DND-41 (cell line): Measurements from ENCODE around the gene C9orf153.

Source experiments
- ATAC-seq: fragments of 200-7000 bp; cut with Tn5 transposase; 3 replicates; pipeline ENCODE4 v1.9.1; 2021; ENCODE audit warnings: low read depth; ENCODE audit not compliant: insufficient read depth
- DNase-seq: peaks from one replicate; pipeline ENCODE4 v3.0.0-alpha.2; 2020
- H2AFZ ChIP-seq: 2 replicates; pipeline ENCODE4 v1.6.0; 2012; ENCODE audit warnings: low read depth, low read length
- H3K27ac ChIP-seq: 2 replicates; pipeline ENCODE4 v1.5.1; 2012; ENCODE audit warnings: low read length, inconsistent platforms
- H3K27me3 ChIP-seq: fragments of 200-600 bp; sonication (generic); 2 replicates; pipeline ENCODE4 v1.6.0; 2012; ENCODE audit warnings: low read length, mild to moderate bottlenecking, inconsistent platforms; ENCODE audit not compliant: insufficient read depth, poor library complexity
- H3K36me3 ChIP-seq: 2 replicates; pipeline ENCODE4 v1.5.1; 2012; ENCODE audit warnings: low read length, inconsistent platforms; ENCODE audit not compliant: insufficient read depth
- H3K4me1 ChIP-seq: 2 replicates; pipeline ENCODE4 v1.5.1; 2012; ENCODE audit warnings: mild to moderate bottlenecking, low read length; ENCODE audit not compliant: insufficient read depth
- H3K4me2 ChIP-seq: 2 replicates; pipeline ENCODE4 v1.6.0; 2012; ENCODE audit warnings: mild to moderate bottlenecking, moderate library complexity, low read length, inconsistent platforms; ENCODE audit not compliant: insufficient read depth
- H3K4me3 ChIP-seq, 2 experiments: fragments of 200-600 bp in 1 of 2; shearing (Covaris generic) in 1 of 2; 2 replicates each; pipeline ENCODE4 v1.5.1; 2012 to 2016; ENCODE audit warnings: inconsistent platforms in 2 of 2, low read length in 2 of 2, mild to moderate bottlenecking in 2 of 2, low read depth in 1 of 2, moderate library complexity in 1 of 2
- H3K79me2 ChIP-seq: 2 replicates; pipeline ENCODE4 v1.6.0; 2012; ENCODE audit warnings: low read length, inconsistent platforms; ENCODE audit not compliant: insufficient read depth
- H3K9ac ChIP-seq: 2 replicates; pipeline ENCODE4 v1.6.0; 2012; ENCODE audit warnings: low read depth, mild to moderate bottlenecking, inconsistent platforms, low read length, moderate library complexity
- H3K9me3 ChIP-seq: 2 replicates; pipeline ENCODE4 v1.5.1; 2012; ENCODE audit warnings: low read length, moderate library complexity, mild to moderate bottlenecking, inconsistent platforms; ENCODE audit not compliant: insufficient read depth, severe bottlenecking
- H4K20me1 ChIP-seq: 2 replicates; pipeline ENCODE4 v1.6.0; 2012; ENCODE audit warnings: low read length; ENCODE audit not compliant: insufficient read depth
- EZH2 ChIP-seq: IDR thresholded peaks from 3 replicates; pipeline ENCODE4 v1.6.1; 2012; ENCODE audit warnings: borderline replicate concordance, low read depth, mild to moderate bottlenecking, moderate library complexity, low read length, inconsistent platforms; ENCODE audit not compliant: severe bottlenecking
- TF ChIP-seq, protein P1 (sequence below): IDR thresholded peaks from 2 replicates; pipeline ENCODE4 v1.5.1; 2012; ENCODE audit warnings: borderline replicate concordance, low read length, moderate library complexity, mild to moderate bottlenecking; ENCODE audit not compliant: poor library complexity, severe bottlenecking; ENCODE audit errors: extremely low read depth

Gene C9orf153

DNA sequence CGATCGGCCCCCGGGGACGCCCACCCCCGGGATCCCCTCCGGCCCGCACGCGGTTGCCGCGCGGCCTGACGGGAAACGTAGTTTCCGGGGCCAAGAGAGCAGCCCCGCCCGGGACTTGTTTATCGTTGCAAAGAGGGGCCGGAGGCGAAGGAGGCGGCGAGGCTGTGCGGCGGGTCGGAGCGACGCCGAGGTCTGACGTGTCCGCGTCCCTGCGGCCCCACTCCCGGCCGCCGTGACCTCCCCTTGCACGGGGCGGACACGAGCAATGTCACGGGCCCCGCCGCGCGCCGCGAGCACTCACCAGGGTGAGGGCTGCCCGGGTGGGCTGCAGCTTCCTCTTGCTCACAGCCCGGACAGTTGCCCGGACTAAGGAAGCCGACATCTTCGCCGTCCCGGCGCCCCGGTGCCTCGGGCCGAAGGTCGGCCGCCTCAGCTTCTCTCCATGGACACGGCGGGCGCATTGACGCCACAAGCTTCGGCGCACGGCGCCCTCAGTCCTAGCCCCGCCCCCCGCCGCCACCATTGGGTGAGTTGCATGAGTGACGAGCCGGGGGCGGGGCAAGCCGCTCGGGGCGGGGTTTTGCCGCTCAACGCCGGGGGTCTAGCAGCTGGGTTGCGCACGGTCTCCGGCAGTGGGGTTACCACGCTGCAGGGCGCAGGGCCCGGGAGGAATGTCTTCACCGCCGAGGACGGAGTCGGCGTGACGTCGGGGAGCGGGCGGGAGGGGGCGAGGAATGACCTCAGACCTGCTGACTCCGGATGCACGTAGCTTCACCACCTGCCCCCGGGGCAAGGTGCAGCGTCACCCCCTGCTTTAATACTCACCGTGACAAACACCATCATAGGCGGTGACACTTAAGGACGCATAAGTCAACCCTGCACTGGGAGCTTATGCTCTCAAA, 22.9 kb upstream of the C9orf153 start, which contains the start of gene ISCA1:
Gene ISCA1, minus strand, starts transcription at position 462 of the 902 bp plus-strand sequence. Its CDS starts 80 bp downstream, at position 382.
- peaks cover 11% of the 10 kb centered on the region for H3K36me3 ChIP-seq
- H3K9ac ChIP-seq, result peak within 1 kb of the TSS; percentile 96
- peak within 1 kb of the TSS; percentile 97 for H3K4me2 ChIP-seq
- peaks cover 12% of the 10 kb centered on the region; the same call in 1 of the 2 replicates for H4K20me1 ChIP-seq
- H3K4me3 ChIP-seq, result peak within 1 kb of the TSS; percentile 69 to 100
- peak within 1 kb of the TSS; percentile 80 for H2AFZ ChIP-seq
- peak; percentile 96 for DNase-seq
- H3K4me1 ChIP-seq, result peaks cover 29% of the 10 kb centered on the region
- peak; percentile 88 for ATAC-seq
- H3K9me3 ChIP-seq, result no peaks in the 10 kb centered on the region
- H3K79me2 ChIP-seq, result peaks cover 49% of the 10 kb centered on the region
- peak within 1 kb of the TSS; percentile 89 for H3K27ac ChIP-seq
- TF ChIP-seq, protein P1, sequence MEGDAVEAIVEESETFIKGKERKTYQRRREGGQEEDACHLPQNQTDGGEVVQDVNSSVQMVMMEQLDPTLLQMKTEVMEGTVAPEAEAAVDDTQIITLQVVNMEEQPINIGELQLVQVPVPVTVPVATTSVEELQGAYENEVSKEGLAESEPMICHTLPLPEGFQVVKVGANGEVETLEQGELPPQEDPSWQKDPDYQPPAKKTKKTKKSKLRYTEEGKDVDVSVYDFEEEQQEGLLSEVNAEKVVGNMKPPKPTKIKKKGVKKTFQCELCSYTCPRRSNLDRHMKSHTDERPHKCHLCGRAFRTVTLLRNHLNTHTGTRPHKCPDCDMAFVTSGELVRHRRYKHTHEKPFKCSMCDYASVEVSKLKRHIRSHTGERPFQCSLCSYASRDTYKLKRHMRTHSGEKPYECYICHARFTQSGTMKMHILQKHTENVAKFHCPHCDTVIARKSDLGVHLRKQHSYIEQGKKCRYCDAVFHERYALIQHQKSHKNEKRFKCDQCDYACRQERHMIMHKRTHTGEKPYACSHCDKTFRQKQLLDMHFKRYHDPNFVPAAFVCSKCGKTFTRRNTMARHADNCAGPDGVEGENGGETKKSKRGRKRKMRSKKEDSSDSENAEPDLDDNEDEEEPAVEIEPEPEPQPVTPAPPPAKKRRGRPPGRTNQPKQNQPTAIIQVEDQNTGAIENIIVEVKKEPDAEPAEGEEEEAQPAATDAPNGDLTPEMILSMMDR, result no peak
- no peak for TF ChIP-seq EZH2
- no peaks in the 10 kb centered on the region for H3K27me3 ChIP-seq

GRCh38 chr9:86281593-86282076, 22.2 kb upstream of the C9orf153 start:
- DNase-seq (no peak), ATAC-seq (peak; percentile 31)
- no peak for TF ChIP-seq EZH2
- TF ChIP-seq, protein P1, result no peak
- Histone ChIP-seq H3K27me3 (no peaks in the 10 kb centered on the region), H3K4me1 (peaks cover 29% of the 10 kb centered on the region), H2AFZ (peak overlapping the region; percentile 80), H3K9ac (peak overlapping the region; percentile 96), H4K20me1 (peaks cover 12% of the 10 kb centered on the region; the same call in 1 of the 2 replicates), H3K36me3 (peaks cover 11% of the 10 kb centered on the region), H3K27ac (peak overlapping the region; percentile 89), H3K9me3 (no peaks in the 10 kb centered on the region), H3K4me3 (peak overlapping the region; percentile 69 to 100), H3K79me2 (peaks cover 56% of the 10 kb centered on the region), H3K4me2 (peak overlapping the region; percentile 97)

DNA sequence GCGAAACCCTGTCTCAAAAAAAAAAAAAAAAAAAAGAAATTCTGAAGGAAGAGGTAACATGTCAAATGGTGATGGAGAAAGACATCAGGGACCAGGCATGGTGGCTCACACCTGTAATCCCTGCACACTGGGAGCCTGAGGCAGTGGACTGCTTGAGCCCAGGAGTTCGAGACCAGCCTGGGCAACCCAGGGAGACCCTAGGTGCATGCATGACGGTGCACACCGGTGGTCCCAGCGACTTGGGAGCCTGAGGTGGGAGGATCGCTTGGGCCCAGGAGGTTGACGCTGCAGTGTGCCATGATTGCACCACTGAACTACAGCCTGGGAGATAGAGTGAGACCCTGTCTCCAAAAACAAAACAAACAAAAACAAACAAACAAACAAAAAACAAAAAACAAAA, 21.1 kb upstream of the C9orf153 start:
- H3K4me1 ChIP-seq, result peaks cover 29% of the 10 kb centered on the region
- peaks cover 12% of the 10 kb centered on the region; the same call in 1 of the 2 replicates for H4K20me1 ChIP-seq
- ATAC-seq (no peak), DNase-seq (no peak)
- H3K4me3 ChIP-seq, result peak overlapping the region in 1 of 2 experiments; percentile 100; a peak in 3 of 4 replicates
- H2AFZ ChIP-seq, result no peak overlapping the region
- peaks cover 62% of the 10 kb centered on the region for H3K79me2 ChIP-seq
- TF ChIP-seq, protein P1, result no peak
- TF ChIP-seq EZH2, result no peak
- H3K9ac ChIP-seq, result peak overlapping the region; percentile 96
- no peaks in the 10 kb centered on the region for H3K27me3 ChIP-seq
- peaks cover 11% of the 10 kb centered on the region for H3K36me3 ChIP-seq
- H3K4me2 ChIP-seq, result peak overlapping the region; percentile 97
- no peaks in the 10 kb centered on the region for H3K9me3 ChIP-seq
- H3K27ac ChIP-seq, result 0 out of 2 replicates have a peak overlapping the region, but pooled peaks have one; percentile 20
